ENCODE measurements around the gene NCKAP1.

The NCKAP1 gene

GRCh38 chr2:182971820-182972547, 66.3 kb downstream of the NCKAP1 start:
- no peak for ATAC-seq
- TF ChIP-seq CSRNP3 (CRISPR knock-in tag; IDR thresholded peaks at IDR 0.05) (no peak), TOX (CRISPR knock-in tag; IDR thresholded peaks at IDR 0.05; ENCODE audit: borderline replicate concordance) (no peak), TSHZ2 (CRISPR knock-in tag; IDR thresholded peaks at IDR 0.05) (no peak), PATZ1 (CRISPR knock-in tag; IDR thresholded peaks at IDR 0.05; ENCODE audit: borderline replicate concordance) (no peak), ZFP30 (CRISPR knock-in tag; IDR thresholded peaks at IDR 0.05) (no peak), ESRRG (CRISPR knock-in tag; IDR thresholded peaks at IDR 0.05) (no peak), BACH2 (CRISPR knock-in tag; IDR thresholded peaks at IDR 0.05; ENCODE audit: borderline replicate concordance) (no peak), POU6F1 (CRISPR knock-in tag; IDR thresholded peaks at IDR 0.05; ENCODE audit: borderline replicate concordance, low read depth) (no peak), SNAI2 (CRISPR knock-in tag; IDR thresholded peaks at IDR 0.05) (no peak), ZNF70 (CRISPR knock-in tag; IDR thresholded peaks at IDR 0.05) (no peak), ZC3H10 (CRISPR knock-in tag; IDR thresholded peaks at IDR 0.05) (no peak), RARB (CRISPR knock-in tag; IDR thresholded peaks at IDR 0.05) (no peak), CSDC2 (CRISPR knock-in tag; IDR thresholded peaks at IDR 0.05) (no peak), CREB5 (CRISPR knock-in tag; IDR thresholded peaks at IDR 0.05; ENCODE audit: low read depth) (no peak), ISL1 (CRISPR knock-in tag; IDR thresholded peaks at IDR 0.05) (no peak), GLIS3 (CRISPR knock-in tag; IDR thresholded peaks at IDR 0.05) (no peak)

- ATAC-seq: no peak
- TF ChIP-seq TCF4 (CRISPR knock-in tag; IDR thresholded peaks at IDR 0.05; ENCODE audit: borderline replicate concordance) (no peak), ISL1 (CRISPR knock-in tag; IDR thresholded peaks at IDR 0.05) (no peak), RARB (CRISPR knock-in tag; IDR thresholded peaks at IDR 0.05) (no peak), PATZ1 (CRISPR knock-in tag; IDR thresholded peaks at IDR 0.05; ENCODE audit: borderline replicate concordance) (no peak), ZNF70 (CRISPR knock-in tag; IDR thresholded peaks at IDR 0.05) (no peak), PPARA (CRISPR knock-in tag; IDR thresholded peaks at IDR 0.05; ENCODE audit: borderline replicate concordance) (no peak)
Measured at GRCh38 chr2:182970486-182970885, 67.8 kb downstream of the NCKAP1 start.

- ATAC-seq: no peak
- TF ChIP-seq CREB5 (CRISPR knock-in tag; IDR thresholded peaks at IDR 0.05; ENCODE audit: low read depth) (no peak), ZNF70 (CRISPR knock-in tag; IDR thresholded peaks at IDR 0.05) (no peak), ZC3H10 (CRISPR knock-in tag; IDR thresholded peaks at IDR 0.05) (no peak), TSHZ2 (CRISPR knock-in tag; IDR thresholded peaks at IDR 0.05) (no peak), ISL1 (CRISPR knock-in tag; IDR thresholded peaks at IDR 0.05) (no peak), CSRNP3 (CRISPR knock-in tag; IDR thresholded peaks at IDR 0.05) (no peak), ZNF8 (CRISPR knock-in tag; IDR thresholded peaks at IDR 0.05) (no peak)
Measured at GRCh38 chr2:182968493-182968892, 69.8 kb downstream of the NCKAP1 start.
